Natural killer cell (primary cell): ENCODE results near the gene CCR9. TPM values are rescaled to one million over a fixed set of nuclear protein-coding genes. Genes with fewer than 3 reads are reported as not detected.

ENCODE experiments used
- ATAC-seq, 3 donors: fragments of 150-1000 bp in 2 of 3; fragments of 200-7000 bp in 1 of 3; cut with Tn5 transposase; 1 replicate in 1 of 3; 2 replicates in 2 of 3; pipeline ENCODE4 v1.10.0; 2021; ENCODE audit warnings: mild to moderate bottlenecking in 2 of 3, moderate library complexity in 2 of 3
- DNase-seq, 2 donors: peaks; one replicate each; pipeline versions ENCODE4 v3.0.0 to v3.0.0-alpha.2; 2013 to 2021; ENCODE audit warnings: mixed read lengths in 1 of 2
- H3K27ac ChIP-seq: one replicate; pipeline ENCODE4 v1.5.1; 2013; ENCODE audit warnings: mild to moderate bottlenecking, low read length
- H3K27me3 ChIP-seq: one replicate; pipeline ENCODE4 v1.6.1; 2013; ENCODE audit warnings: low read length; ENCODE audit not compliant: control insufficient read depth, insufficient read depth
- H3K36me3 ChIP-seq: one replicate; pipeline ENCODE4 v1.6.1; 2013; ENCODE audit warnings: low read length; ENCODE audit not compliant: control insufficient read depth, insufficient read depth
- H3K4me1 ChIP-seq: one replicate; pipeline ENCODE4 v1.6.1; 2013; ENCODE audit warnings: low read length; ENCODE audit not compliant: control insufficient read depth, insufficient read depth
- H3K4me3 ChIP-seq: one replicate; pipeline ENCODE4 v1.5.1; 2013; ENCODE audit warnings: low read length
- H3K9me3 ChIP-seq: one replicate; pipeline ENCODE4 v1.6.1; 2013; ENCODE audit warnings: low read length; ENCODE audit not compliant: control insufficient read depth, insufficient read depth
- H3K27ac Mint-ChIP-seq, 2 donors: one replicate each; pipeline ENCODE4 v1.8.0; 2022; ENCODE audit warnings: mild to moderate bottlenecking in 2 of 2, mixed read lengths in 2 of 2, moderate library complexity in 1 of 2
- H3K27me3 Mint-ChIP-seq, 2 donors: one replicate each; pipeline ENCODE4 v1.8.0; 2022; ENCODE audit warnings: low read depth in 2 of 2, mixed read lengths in 2 of 2
- H3K36me3 Mint-ChIP-seq: one replicate; pipeline ENCODE4 v1.8.0; 2022; ENCODE audit warnings: mixed read lengths
- H3K4me1 Mint-ChIP-seq, 2 donors: one replicate each; pipeline ENCODE4 v1.8.0; 2022; ENCODE audit warnings: mixed read lengths in 2 of 2
- H3K4me3 Mint-ChIP-seq: one replicate; pipeline ENCODE4 v1.8.0; 2022; ENCODE audit warnings: mild to moderate bottlenecking, moderate library complexity, mixed read lengths
- H3K9me3 Mint-ChIP-seq, 2 donors: one replicate each; pipeline ENCODE4 v1.8.0; 2022; ENCODE audit warnings: mixed read lengths in 2 of 2
- WGBS: methylation state at CpG from one replicate; pipeline ENCODE4 v1.1.7; 2013; ENCODE audit warnings: missing lambda C conversion rate; ENCODE audit not compliant: insufficient coverage; 5-methylcytosine and 5-hydroxymethylcytosine counted together
- intact Hi-C: fragments of 100-400 bp; cut with micrococcal nuclease; formaldehyde crosslinking; loops from one replicate; pipeline ENCODE4 v1.14.2; 2022
- total RNA-seq, 4 donors: library from RNA; stranded (reverse); fragments of 120-200 nt in 1 of 4; gene quantifications; one replicate each; pipeline versions ENCODE4 v1.2.3 to v1.2.4, GENCODE V29; 2013 to 2022
- TF ChIP-seq, protein P1 (sequence below): fragments of 200-600 bp; IDR thresholded peaks from one replicate; pipeline ENCODE4 v1.8.0; 2022; ENCODE audit warnings: antibody characterized with exemption

Gene CCR9
- total RNA-seq, 3 donors from 2014 or later (not counting 1 experiment from before 2014, with no cell fraction given), result 0.27 TPM; not detected in 2

DNA sequence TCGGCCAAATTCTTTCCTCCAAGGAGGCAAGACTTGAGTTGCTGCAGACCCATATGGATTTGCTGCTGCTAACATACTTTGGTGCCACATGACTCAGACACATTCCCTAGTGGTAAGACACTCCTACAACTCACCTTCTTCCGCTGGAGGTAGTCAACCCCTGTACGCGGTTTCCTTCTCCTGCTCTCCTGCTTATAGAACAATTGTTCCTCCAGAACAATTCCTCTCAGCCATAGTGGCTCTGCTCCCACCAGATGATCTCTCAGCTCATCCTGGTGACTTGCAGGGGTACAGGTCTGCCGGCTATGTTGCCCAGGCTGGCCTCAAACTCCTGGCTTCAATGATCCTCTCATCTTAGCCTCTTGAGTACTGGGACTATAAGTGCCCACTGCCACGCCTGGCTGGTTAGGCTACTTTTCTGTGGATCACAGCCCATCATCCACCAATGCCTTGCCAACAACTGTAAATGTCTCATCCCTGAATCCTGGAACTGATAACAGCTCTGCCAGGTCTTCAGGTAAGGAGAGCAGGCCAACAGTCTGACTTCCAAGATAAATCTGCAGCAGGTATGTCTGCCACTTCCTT lies 54.5 kb downstream of the CCR9 start:
- peaks cover 22 to 40% of the 10 kb centered on the region in 2 donors for H3K4me1 Mint-ChIP-seq
- Histone ChIP-seq H3K9me3 (no peaks in the 10 kb centered on the region), H3K4me1 (peaks cover 52% of the 10 kb centered on the region), H3K27me3 (no peaks in the 10 kb centered on the region), H3K36me3 (peaks cover 24% of the 10 kb centered on the region), H3K27ac (no peak overlapping the region), H3K4me3 (no peak overlapping the region)
- no peaks in the 10 kb centered on the region for H3K9me3 Mint-ChIP-seq
- DNase-seq (no peak), ATAC-seq (no peak)
- no peak overlapping the region for H3K27ac Mint-ChIP-seq
- H3K4me3 Mint-ChIP-seq, result no peak overlapping the region
- TF ChIP-seq, protein P1, sequence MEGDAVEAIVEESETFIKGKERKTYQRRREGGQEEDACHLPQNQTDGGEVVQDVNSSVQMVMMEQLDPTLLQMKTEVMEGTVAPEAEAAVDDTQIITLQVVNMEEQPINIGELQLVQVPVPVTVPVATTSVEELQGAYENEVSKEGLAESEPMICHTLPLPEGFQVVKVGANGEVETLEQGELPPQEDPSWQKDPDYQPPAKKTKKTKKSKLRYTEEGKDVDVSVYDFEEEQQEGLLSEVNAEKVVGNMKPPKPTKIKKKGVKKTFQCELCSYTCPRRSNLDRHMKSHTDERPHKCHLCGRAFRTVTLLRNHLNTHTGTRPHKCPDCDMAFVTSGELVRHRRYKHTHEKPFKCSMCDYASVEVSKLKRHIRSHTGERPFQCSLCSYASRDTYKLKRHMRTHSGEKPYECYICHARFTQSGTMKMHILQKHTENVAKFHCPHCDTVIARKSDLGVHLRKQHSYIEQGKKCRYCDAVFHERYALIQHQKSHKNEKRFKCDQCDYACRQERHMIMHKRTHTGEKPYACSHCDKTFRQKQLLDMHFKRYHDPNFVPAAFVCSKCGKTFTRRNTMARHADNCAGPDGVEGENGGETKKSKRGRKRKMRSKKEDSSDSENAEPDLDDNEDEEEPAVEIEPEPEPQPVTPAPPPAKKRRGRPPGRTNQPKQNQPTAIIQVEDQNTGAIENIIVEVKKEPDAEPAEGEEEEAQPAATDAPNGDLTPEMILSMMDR, result no peak
- intact Hi-C loops, result no loop called here
- no peaks in the 10 kb centered on the region for H3K27me3 Mint-ChIP-seq
- 91% methylated on average over 6 of the region's 6 CpGs for WGBS
- peaks cover 8% of the 10 kb centered on the region for H3K36me3 Mint-ChIP-seq

DNA sequence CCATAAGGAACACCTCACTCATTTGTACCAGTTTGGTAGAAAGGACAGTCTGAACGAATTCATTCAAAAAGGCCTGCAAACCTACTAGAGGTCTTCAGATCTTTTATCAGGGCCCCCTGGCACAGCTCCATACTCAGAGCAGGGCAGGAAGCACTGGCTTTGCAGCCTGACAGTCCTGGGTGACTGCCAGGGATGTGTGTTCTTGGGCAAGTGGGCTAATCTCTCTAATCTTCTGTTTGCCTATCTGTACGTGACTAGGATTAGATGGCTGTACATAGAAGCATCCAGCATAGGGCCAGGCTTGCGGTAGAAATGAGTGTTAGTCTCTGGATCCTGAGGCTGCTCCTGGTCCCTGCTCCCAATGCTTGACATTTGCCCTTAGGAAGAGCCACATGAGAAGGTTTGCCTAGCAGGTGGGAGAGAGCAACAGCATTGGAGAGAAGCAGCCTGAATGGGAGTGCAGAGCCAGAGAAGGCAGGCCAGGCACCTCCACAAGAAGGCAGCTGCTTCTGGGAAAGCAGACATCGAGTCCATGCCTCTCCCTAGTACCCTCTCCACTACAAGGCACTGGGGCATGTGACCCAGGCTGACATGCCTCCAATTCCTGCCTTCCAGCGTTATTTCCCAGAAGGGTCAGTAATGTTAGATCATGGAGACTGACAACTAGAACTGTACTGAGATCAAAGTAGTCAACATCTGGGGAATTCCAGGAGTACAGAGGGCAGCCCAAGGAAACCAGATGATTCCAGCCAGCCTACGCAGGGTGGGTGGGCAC lies 55.9 kb downstream of the CCR9 start:
- TF ChIP-seq, protein P1, result no peak
- H3K4me3 ChIP-seq, result no peak overlapping the region
- H3K27ac Mint-ChIP-seq, result peak overlapping the region in 1 of 2 donors; percentile 17
- peaks cover 30 to 49% of the 10 kb centered on the region in 2 donors for H3K4me1 Mint-ChIP-seq
- no peaks in the 10 kb centered on the region for H3K9me3 ChIP-seq
- peak in 1 of 2 donors; percentile 22 for DNase-seq
- H3K4me1 ChIP-seq, result peaks cover 66% of the 10 kb centered on the region
- 81% methylated on average over 5 of the region's 6 CpGs for WGBS
- ATAC-seq, result no peak
- H3K36me3 Mint-ChIP-seq, result peaks cover 8% of the 10 kb centered on the region
- no peaks in the 10 kb centered on the region for H3K9me3 Mint-ChIP-seq
- peaks cover 23% of the 10 kb centered on the region for H3K36me3 ChIP-seq
- H3K27me3 Mint-ChIP-seq, result no peaks in the 10 kb centered on the region
- no peak overlapping the region for H3K27ac ChIP-seq
- intact Hi-C loops, result no loop called here
- H3K4me3 Mint-ChIP-seq, result no peak overlapping the region
- no peaks in the 10 kb centered on the region for H3K27me3 ChIP-seq

DNA sequence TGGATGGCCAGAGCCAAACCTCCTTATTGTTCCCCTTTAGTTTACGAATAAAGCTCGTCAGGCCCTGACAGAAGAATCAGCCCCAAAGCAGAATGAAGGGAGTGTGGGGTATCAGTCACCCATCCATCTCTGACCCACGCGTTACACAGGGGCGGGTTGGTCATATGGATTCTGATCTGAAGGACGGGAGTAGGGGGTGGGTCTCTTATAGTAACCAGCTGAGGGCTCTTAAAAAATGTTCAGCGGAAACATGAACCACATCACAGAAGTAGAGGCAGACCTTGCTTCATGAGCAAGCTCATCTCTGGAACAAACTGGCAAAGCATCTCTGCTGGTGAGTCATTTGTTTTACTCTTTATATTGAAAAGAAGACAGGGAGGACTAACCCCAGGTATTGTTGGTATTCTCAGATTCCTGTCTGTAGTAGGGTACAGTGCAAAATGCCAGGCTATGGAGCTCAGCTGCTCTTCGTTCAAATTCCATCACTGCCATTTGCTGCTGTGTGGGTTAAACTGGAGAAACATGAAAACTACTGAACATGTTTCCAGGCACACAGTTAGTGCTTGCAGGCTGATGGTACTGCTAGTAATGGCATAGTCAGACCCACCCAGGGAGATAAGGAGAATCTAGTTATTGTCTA lies 57.0 kb downstream of the CCR9 start, which contains the start of gene CXCR6:
TSS of gene CXCR6 (plus strand) at position 258 of the 640 bp plus-strand sequence. CDS start 3,018 bp downstream, outside the sequence.
- ATAC-seq (peak in 2 of 3 donors; percentile 25 to 39), DNase-seq (peak in 1 of 2 donors; percentile 71)
- H3K9me3 ChIP-seq, result no peaks in the 10 kb centered on the region
- H3K9me3 Mint-ChIP-seq, result no peaks in the 10 kb centered on the region
- H3K27me3 ChIP-seq, result no peaks in the 10 kb centered on the region
- peaks cover 67% of the 10 kb centered on the region for H3K4me1 ChIP-seq
- peak within 1 kb of the TSS; percentile 28 for H3K27ac ChIP-seq
- peak within 1 kb of the TSS; percentile 58 for H3K4me3 Mint-ChIP-seq
- TF ChIP-seq, protein P1, result no peak
- H3K27ac Mint-ChIP-seq, result peak within 1 kb of the TSS; percentile 17 to 57
- no peaks in the 10 kb centered on the region for H3K27me3 Mint-ChIP-seq
- peaks cover 38 to 54% of the 10 kb centered on the region in 2 donors for H3K4me1 Mint-ChIP-seq
- peaks cover 27% of the 10 kb centered on the region for H3K36me3 ChIP-seq
- H3K4me3 ChIP-seq, result peak within 1 kb of the TSS; percentile 34
- H3K36me3 Mint-ChIP-seq, result peaks cover 8% of the 10 kb centered on the region
- intact Hi-C loops, result no loop called here
- 80% methylated on average over 8 of the region's 8 CpGs for WGBS
